GM18861 (cell line): ENCODE measurements around the gene TMPRSS7.
A peak's percentile ranks its signal among the peaks of the same experiment; 100 is the strongest.
"Not testable (repeated sequence)": the region's sequence is repeated elsewhere in the genome, so short reads cannot be mapped to it uniquely, and the experiment has no call there.

ENCODE experiments used
- ATAC-seq: cut with Tn5 transposase; IDR thresholded peaks from one replicate; pipeline ENCODE4 v1.9.1; 2021; ENCODE audit not compliant: unreplicated experiment

Gene TMPRSS7

DNA sequence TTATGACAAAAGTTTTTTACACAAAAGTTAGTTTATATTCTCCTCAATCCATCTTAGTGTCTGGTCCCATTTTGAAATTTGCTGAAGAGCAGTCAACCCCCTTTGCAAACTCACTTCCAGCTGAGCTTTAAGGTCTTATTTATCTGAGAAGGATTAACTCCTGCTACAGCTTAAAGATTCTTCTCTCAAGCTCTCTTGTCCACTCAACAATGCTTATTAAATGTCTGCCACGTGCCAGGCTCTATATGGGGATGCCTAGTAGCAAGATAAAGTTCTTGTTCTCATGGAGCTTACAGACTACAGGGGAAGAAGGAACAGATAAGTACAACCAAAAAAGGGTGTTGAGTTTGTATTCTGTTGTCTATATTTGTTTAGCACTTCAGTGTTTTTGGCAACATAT lies 18.7 kb downstream of the TMPRSS7 start:
- ATAC-seq = no peak

DNA sequence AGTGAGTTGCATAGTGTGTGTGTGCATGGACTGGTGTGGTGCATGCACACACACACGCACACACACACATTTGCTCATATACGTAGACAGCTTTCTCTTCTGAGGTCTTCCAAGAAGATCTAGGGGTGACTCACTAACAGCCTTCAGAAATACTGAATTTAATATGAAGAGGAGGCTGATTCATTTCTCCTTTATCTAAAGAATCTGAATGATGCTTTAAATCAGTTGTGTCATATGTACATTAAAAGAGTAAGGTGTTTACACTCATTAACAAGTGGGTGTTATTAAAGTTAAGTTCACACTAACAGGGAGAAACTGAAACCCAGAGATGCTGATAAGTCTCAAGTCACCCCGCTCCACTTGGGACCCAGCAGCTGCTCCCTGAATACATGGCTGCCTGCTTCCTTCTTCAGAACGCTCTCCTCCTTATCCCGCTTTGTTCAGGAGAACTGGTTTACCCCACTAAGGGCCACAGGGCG lies 22.0 kb downstream of the TMPRSS7 start:
- ATAC-seq = no peak

DNA sequence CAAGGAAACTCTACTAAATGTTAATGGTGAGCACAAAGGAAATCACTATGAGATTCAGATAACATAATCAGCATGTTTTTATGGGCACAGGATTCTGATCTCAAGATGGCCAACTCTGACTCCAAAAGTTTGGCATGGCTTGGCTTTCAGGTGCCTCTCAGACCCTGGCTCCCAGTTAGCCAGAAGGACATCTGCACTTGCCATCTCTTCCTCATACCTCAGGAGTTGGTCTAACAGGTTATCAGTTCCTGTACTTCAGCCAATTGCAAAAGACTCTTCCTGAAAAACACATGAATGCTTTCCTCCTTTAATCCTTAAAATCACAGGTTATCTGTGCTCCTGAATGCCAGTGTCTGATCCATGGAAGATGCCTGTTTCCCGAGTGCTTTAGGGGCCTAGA lies 25.0 kb downstream of the TMPRSS7 start:
- ATAC-seq = no peak

DNA sequence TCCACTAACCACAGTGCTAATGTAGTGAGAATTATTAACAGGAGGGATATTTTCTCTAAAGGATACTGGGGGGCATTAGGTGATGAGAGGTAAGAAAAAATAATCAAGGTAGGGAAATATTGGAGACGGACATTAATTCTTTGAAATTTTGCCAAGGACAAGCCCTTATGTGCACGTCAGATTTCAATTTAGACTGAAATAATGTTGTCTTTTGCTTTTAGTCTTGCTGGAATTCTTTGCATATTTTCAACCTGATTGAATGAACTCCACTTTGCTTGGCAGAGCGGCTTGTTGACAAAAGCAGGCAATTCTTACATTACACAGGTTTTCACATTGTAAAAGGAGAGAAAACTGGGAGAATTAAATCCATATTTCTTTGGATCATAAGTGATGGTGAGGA lies 26.6 kb downstream of the TMPRSS7 start:
- ATAC-seq = no peak

DNA sequence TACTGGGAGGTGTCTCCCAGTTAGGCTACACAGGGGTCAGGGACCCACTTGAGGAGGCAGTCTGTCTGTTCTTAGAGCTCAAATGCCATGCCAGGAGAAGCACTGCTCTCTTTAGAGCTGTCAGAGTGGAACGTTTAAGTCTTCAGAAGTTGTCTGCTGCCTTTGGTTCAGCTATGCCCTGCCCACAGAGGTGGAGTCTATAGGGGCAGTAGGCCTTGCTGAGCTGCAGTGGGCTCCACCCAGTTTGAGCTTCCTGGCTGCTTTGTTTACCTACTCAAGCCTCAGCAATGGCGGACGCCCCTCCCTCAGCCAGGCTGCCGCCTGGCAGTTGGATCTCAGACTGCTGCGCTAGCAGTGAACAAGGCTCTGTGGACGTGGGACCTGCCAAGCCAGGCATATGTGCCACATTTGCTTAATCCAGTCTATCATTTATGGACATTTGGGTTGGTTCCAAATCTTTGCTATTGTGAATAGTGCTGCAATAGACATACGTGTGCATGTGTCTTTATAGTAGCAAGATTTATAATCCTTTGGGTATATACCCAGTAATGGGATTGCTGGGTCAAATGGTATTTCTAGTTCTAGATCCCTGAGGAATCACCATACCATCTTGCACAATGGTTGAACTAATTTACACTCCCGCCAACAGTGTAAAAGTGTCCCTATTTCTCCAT lies 38.0 kb downstream of the TMPRSS7 start:
- ATAC-seq = not testable (repeated sequence)

DNA sequence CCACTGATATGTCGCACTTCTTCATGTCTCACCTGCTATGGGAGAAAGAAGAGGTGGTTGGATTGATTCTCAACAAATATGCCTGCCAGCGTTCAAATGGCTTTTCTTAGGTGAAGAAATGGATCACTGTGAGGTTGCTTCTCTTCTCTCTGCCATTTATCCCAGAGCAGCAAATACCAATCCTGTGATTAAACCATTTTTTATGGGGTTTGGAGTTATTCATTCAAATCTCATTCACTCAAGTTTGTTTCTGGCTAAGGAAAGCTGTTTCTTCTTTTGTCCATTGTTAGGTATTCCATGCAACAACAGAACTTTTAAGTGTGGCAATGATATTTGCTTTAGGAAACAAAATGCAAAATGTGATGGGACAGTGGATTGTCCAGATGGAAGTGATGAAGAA lies 39.5 kb downstream of the TMPRSS7 start:
- no peak for ATAC-seq

DNA sequence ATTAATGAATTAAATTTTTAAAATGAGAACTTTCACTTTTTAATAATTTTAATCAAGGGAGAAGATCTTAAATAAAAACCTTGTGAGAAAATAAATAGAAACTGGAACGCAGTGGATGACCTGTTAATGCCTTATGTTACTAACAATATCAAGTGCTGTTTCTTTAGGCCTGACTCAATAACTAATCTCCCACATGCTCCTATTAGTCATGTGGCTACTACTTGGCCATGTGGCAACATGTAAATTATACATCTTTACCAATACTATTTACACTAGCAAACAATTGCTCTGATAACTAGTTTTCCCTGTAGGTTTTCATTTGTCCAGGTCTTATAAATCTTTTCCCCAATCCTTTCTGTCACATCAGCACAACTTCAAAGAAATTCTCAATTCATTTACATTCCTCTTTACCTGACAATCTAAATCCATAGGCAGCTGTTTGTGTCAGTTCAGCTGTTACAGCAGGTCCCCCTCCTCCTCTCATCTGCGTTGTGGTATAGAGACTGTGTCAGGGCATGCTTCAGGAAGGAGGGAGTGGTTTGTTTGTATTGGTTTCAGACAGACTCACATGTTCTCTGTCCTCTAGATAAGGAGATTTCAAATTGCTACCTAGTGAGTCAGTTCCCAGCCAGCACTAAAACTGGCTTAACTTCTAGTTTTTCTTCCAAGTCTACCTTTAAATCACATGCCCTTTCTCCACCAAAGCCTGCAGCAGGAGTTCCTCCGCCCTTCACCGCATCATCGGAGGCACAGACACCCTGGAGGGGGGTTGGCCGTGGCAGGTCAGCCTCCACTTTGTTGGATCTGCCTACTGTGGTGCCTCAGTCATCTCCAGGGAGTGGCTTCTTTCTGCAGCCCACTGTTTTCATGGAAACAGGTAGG lies 40.3 kb downstream of the TMPRSS7 start:
- peak; percentile 86 for ATAC-seq

DNA sequence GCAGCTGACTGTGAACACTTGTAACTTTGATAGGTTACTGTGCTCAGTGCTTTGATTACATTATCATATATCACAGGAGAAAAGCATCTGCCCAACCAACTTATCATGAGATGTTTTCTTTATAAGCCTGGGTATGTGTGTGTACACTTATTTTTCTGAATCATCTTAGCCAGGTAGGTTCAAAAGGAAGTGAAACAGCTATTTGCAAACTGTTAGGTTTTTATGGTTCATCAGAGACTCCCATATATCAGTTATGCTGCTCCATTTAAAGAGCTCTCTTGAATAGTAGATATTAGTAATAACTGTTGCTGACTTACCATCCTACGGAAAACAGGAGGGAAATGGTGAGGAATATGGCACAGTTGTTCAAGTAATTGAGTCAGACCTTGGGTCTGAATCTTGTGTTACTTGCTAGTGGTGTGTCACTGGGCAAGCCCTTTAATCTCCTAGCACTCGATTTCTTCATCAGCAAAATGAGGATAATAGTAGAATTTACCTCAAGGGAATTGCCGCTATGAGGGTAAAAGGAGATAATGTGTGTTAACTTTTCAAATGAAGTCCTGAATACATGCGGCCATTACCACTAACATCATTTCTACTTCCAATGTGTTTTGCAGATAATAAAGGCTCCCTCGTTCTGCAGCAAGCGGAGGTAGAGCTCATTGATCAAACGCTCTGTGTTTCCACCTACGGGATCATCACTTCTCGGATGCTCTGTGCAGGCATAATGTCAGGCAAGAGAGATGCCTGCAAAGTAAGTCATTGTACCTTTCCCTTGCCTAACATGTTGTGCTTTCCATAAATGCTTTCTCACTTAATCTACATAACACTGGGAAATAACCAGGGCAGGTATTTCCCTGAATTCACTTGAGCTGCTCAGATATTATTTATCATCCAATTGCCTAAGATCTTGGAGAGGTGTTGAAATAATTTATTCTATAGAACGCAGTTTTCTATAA lies 43.9 kb downstream of the TMPRSS7 start:
- no peak for ATAC-seq

DNA sequence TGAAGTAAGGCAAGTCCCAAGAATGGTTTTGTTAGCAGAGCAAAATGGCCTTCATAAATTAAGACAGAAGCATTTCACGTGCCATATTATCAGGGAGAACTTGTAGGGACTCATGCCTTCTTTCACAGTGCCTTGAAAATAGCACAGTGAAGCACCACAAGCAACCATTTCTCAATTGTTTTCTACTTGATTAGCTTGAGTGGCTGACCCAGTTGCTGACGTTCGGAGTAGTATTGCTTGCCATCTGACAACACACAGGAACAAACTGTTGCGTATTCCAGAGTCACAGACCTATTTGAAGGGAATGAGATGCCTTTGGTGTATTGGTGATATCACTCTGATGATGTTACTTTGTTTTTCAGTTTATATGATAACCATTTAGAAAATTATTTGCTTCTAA lies 48.7 kb downstream of the TMPRSS7 start:
- ATAC-seq = no peak

DNA sequence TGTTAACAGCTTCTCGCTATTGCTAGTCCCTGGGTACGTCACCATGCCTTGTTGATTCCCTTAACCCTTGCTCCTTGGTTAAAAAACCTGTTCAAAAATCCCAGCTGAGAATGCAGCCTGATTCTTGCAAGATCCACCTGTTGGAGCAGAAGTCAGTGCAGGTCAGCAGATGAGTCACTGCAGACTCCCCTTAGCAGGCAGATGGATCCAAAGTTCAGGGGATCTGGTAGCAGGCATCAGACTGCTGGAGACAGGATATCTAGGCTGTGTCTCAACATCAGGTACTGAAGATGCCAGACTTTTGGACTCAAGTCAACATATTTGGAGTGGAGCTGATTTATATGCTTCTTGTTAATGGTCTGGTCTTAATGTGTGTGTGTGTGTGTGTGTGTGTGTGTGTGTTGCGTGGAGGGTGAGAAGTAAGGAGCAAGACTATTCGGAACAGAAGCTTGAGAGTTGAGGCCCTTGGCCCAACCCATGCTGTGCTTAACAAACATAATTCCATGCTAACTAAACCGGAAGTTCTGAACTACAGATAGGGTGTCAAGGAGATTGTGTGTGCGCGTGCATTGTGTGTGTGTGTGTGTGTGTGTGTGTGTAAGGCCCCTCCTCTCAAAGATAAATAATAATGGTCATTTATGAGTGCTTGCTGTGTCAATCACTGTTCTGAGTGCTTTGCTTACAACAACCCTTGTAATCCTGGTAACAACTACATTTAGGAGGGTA lies 50.6 kb downstream of the TMPRSS7 start:
- ATAC-seq = no peak

DNA sequence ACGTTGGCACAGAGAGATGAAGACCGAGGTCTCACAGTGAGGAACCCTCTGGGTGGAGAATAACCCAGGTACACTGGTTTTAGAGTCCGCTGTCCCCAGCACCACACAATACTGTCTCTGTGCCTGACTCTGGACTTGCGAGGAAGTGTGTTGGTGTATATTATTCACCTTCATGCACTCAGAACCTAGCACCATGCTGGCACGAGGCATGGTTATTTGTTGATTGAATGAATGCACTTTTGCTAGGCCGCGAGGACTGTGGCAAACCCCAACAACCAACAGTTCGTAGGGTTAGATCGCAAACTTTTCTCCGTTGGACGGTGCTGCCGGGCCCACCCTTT lies 51.2 kb downstream of the TMPRSS7 start:
- ATAC-seq = no peak

DNA sequence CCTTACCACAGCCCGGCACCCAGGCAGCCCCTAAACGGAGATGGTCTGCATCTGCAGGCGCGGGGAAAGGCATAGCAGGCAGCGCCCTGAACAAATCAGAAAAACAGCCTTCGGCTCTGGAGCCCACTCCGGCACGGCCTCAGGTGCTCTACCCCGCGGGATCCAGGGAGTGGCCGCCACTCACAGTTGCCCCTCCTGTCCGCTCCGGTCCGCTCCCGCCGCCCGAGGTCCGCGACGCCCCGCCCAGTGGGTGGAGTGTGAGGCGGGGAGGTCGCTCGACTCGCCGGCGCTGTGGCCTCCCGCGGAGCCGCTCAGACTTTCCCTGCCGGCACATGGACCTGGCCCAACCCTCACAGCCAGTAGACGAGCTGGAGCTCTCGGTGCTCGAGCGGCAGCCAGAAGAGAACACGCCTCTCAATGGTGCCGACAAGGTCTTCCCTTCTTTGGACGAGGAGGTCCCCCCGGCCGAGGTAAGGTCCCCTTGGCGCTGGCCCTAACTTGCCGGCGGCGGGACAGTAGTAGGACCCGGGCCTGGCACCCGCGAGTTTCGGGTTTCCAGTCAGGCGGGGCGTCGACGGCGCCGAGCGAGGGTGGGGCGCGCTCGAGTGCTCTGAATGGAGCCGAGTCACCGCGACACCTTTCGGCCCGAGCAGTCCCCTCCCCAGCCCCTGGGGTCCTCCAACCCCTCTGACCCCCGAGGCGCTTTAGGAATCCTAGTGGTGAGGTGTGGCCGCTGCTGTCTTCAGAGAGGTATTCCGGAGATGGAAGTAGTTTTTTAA lies 51.7 kb downstream of the TMPRSS7 start, which contains the start of gene C3orf52:
C3orf52 (plus strand) TSS at position 314 of the 779 bp plus-strand sequence; CDS start at position 333, 19 bp downstream.
- peak; percentile 67 for ATAC-seq

DNA sequence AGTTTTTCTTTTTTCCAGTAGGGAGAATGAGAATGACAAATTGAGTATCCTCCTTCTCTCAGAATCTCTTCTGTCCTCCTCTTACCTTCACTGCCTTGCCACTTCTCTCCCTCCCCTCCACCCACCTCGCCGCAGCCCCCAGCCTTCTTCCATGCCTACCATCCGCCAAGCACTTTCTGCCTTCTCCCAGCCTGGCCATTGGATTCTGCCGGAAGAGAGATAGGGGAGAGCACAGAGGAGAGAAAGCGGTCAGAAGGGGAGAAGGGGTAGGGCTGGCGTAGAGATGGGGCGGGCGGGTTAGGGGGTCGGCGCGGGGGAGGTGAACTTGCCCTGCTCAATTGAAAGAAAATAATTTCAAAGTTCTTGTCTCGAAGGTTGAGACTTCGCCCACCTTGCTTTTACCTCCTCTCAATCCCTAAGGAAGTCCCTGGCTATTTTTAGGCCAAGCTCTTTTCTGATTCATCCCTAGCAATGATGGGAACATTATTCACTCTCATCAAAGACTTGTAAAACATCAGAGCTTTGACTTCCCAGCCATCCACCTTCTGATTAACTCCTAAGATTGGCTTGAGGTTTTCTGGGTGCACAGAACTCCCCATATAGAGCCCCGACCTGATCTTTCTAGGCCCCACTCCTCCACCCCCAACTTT lies 52.5 kb downstream of the TMPRSS7 start:
- no peak for ATAC-seq

DNA sequence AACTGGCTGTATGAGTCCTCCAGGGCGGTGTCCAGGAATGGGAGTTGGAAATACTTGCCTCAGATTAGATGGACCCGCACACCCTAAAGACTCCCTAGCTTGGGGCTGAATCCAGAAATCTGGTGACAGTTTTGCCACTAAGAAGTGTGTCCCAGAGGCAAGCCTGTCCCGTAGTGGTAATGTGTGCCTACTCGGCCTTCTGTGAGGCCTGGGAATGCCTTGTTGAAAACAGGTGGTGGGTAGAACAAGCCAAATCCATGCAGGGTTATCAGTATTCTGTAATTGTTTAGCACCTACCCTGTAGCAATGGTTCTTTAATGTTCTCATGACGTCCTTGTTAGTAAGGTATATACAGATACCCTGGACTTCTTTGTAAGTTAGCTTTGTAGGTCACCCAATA lies 53.2 kb downstream of the TMPRSS7 start:
- ATAC-seq = no peak

DNA sequence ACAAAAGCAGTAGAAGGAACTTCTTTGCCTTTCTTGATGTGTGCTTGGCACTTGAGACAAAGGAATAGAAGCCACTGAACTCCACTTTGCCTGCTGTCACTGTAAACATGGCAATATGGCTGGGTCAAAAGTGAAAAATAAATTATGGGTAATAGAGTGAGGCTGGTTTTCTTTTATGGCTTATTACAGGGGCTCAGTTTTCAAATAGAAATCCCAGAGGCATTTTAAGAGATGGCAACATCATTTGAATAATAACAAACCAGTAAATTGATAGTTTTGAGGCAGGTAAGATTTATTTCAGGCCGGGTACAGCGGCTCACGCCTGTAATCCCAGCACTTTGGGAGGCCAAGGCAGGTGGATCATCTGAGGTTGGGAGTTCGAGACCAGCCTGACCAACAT lies 54.4 kb downstream of the TMPRSS7 start:
- no peak for ATAC-seq

DNA sequence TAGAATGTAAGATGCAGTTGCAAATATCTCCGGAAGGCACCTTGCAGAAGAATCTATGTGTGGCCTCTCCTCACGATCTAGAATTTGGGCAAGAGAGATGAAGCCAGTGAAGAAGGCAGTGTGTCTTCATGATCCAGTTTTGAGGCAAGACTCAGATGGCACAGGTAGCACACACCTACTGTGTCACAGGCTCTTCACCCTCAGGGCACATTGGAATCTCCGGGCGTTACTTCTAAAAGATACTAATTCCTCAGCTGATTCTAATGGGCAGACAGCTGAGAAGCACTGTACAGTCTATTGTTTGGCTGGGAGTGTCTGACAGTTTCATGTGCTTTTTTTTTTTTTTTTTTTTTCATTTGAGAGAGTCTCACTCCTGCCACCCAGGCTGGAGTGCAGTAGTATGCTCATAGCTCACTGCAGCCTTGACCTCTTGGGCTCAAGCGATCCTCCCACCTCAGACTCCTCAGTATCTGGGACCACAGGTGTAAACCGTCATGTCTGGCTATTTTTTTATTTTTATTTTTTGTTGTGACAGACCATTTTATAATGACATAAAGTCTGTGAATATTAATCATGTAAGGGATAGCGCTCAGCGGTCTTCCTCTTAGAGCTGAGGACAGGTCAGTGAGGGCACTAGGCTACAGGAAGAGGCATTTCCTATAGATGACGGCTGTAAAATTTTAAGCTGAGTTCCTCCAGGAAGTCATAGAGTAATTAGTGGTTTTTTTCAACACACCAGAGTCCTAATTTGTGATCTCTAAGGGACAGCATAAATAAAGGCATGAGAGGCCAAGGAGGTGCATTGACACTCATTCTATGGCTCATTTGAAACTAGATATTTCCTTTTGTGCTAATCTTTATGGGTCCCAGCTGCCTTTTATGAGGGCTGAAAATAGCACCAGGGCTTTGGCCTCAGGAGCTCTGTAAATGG lies 55.7 kb downstream of the TMPRSS7 start:
- ATAC-seq = no peak

DNA sequence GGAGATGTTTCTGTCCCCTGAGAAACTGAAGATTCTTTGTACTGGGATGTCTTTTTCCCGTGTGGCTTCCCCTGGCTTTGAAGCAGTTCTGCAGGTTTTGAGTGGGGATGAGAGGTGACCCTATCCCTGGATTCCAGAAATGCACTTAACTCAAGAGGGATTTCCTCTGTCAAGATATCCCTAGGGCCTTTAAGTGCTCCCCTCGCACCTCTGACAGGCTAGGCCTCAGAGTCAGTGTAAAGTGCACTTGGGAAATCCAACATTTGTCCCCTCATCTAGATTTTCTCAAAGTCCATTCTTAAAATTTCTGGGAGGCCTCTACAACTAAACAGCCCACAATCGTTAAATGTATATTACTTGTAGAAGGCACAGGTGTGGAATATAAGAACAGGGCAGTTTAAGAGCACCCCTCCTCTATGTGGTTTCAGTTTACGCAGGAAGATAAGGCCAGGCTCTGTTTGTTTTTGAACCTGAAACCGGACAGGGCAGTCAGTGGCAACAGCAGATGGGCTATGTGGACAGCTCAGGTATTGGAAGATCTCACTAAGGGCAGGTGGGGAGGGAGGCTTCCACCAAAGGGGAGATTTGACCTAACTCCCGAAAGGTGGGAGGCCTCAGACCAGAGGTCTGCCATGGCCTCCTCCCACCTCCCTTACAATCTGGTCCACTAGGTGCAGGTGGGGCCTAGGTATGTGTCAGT lies 56.5 kb downstream of the TMPRSS7 start:
- no peak for ATAC-seq
